Hematopoietic multipotent progenitor cell treated with erythropoietin and hydrocortisone succinate and interleukin-3 and kit ligand, for 17 days (in vitro differentiated cells): Measurements from ENCODE around the gene RNPC3.
"Not testable (repeated sequence)": the region's sequence is repeated elsewhere in the genome, so short reads cannot be mapped to it uniquely, and the experiment has no call there.

Experiments used
- DNase-seq: peaks from one replicate; pipeline ENCODE4 v3.0.0-alpha.2; 2015; ENCODE audit warnings: low spot score

RNPC3 gene

DNA sequence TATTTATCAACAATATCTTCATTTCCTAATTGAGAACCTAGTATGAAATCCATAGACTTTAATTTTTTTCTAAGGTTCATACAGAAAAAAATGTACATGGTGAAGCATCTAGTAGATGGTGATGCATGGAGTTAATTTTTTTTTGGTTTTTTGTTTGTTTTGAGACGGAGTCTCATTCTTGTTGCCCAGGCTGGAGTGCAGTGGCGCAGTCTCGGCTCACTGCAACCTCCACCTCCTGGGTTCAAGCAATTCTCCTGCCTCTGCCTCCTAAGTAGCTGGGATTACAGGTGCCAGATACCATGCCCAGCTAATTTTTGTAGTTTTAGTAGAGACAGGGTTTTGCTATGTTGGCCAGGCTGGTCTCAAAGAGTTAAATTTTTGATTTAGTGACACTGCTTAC lies 35.6 kb downstream of the RNPC3 start:
- not testable (repeated sequence) for DNase-seq

DNA sequence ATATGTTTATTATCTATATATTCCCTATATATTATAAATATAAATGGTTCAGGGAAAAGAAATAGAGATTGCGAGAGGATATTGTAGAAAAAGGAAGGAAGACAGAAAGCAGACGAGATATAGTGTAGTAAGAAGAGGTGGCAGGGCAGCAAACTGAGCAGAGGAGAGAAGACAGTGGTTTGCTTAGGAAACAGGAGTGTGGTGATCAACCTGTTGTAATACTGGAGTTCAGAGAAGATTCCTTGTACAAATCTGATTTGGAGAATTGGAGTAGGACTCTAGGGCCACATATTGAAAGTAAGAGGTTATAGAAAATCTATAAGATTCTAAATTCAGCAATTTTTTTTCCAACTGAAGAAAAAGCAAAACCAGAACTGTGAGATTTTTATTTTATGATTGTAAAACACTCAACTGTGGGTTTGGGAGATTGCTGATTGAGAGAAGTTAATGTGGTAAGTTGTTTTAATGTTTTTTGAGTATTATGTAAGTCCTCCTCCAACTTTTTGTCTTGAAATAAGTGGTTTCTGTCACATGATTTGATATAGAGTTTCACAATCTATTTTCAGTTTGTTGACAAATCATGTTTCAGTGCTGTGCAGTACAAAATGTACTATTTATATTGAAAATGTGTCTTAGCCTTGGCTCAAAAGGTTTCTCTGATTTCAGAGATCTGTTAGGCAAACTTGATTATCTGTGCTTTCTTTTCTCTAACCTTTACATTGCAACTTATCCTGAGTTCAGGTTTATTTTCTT lies 36.3 kb downstream of the RNPC3 start:
- no peak for DNase-seq

- DNase-seq: no peak
Measured at GRCh38 chr1:103563056-103563455, 37.6 kb downstream of the RNPC3 start.

DNA sequence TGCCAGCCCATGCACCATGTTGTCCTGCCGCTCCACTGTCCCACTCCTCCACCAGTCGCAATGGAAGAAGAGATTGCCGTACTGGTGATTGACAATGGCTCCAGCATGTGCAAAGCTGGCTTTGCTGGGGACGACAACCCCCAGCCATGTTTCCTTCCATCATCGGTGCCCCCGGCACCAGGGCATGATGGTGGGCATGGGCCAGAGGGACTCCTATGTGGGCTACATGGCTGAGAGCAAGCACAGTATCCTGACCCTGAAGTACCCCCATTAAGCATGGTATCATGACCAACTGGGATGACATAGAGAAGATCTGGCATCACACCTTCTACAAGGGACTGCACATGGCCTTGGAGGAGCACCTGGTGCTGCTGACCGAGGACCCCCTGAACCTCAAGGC lies 44.0 kb downstream of the RNPC3 start:
- DNase-seq: no peak

GRCh38 chr1:103571289-103571688 lies 45.8 kb downstream of the RNPC3 start, which contains the start of gene AMY2B:
AMY2B (plus strand) TSS chr1:103571589; CDS start chr1:103571603, 14 bp downstream.
- DNase-seq: not testable (repeated sequence)

- no peak for DNase-seq
Measured at GRCh38 chr1:103576065-103576464, 50.6 kb downstream of the RNPC3 start.

DNA sequence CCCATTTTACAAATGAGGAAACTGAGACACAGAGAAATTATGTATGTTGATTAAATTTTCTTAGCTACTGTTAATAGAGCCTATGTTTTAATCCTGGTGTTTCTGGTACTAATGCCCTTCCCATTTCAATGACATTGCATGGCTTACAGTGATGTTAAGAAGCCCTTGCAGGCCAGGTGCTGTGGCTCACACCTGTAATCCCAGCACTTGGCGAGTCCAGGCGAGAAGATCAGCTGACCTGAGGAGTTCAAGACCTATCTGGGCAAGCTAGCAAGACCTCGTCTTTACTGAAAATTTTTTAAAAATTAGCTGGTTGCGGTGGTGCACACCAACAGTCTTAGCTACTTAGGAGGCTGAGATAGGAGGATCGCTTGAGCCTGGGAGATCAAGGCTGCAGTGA lies 51.3 kb downstream of the RNPC3 start:
- DNase-seq: not testable (repeated sequence)

DNA sequence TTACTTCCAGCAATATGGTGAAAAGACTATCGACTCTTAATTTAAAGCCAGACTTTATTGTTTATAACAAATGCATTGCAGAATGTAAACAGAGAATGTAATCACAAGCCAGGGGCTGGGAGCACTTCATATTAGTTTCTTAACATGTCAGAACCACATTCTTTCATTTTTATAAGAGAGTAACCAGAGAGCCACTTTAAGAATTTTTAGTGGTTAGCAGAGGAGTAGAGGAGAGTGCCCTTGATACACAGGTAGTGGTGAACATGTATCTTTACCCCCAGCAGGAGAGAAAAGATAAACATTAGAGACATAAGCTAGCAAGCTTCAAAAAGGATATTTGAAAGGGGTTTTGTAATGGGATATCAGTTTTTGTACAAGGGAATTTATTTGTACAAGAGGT lies 57.0 kb downstream of the RNPC3 start:
- no peak for DNase-seq

GRCh38 chr1:103583887-103584286 lies 58.4 kb downstream of the RNPC3 start:
- no peak for DNase-seq

DNA sequence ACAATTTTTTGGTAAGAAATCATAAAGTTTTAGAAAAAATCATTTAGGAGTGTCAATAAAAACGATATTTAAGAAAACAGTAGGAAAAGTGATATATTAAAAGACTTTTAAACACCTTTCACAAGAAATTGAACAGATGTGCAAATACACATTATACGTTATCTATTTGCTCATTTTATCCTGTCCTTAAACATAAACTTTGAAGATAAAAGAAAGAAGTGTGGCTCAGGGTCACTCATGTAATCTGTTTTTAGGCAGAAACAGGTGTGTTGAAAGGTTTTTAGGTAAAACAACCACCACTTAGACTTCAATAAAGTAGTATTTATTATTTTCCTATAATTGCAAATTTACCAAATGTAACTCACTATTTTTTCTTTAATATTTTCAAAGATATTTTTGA lies 59.0 kb downstream of the RNPC3 start:
- DNase-seq: no peak

DNA sequence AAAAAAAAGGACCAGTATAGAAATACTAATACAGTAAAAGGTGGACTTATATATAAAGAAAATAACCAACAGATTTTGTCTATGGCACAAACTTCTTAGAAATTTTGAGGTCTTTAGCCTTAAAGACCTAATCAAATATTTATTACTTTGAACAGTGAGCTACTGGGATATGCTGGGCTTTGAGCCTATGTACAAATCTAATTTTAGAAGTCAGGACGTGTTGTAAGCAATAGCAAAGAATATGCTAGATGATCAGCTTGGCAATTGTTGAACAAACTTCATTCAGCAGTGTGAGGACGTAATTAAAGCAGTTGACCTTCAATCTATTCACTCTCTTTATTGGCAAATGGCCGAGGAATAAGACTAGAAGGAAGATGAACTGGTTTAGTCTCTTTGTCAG lies 77.2 kb downstream of the RNPC3 start:
- not testable (repeated sequence) for DNase-seq
